CD4-positive, alpha-beta T cell treated with Interleukin-1 beta for 1 hour (primary cell): ENCODE results near the gene KIAA0930.
"Not testable (repeated sequence)": the region's sequence is repeated elsewhere in the genome, so short reads cannot be mapped to it uniquely, and the experiment has no call there.

Experiments
- DNase-seq, 2 donors: peaks; one replicate each; pipeline ENCODE4 v3.0.0-alpha.2; 2020 to 2022

The KIAA0930 gene

DNA sequence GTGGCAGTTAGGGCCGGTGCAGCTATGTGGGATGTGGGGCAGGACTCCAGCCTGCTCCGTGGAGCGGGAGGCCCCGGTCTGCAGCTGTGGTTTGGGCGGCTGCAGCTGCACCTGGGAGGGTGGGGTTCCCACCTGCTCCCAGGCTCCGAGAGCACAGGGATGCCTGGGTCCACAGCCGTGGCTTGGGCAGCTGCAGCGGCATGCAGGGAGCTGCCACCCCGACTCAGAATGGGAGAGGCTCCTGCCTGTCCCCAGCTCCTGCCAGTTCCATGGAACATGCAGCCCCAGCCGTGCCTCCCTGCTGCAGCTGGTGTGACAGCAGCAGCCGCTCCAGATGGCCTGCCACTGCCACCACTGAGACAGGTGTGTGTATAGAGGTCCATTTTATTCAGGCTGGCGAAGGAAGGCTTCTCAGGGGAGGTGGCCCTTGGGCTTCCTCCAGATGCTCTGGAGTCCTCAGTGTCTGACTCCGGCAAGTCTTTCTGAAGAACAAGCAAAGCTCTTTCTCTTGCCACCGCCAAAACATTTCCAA is 22.3 kb upstream of the KIAA0930 start:
- no peak for DNase-seq

DNA sequence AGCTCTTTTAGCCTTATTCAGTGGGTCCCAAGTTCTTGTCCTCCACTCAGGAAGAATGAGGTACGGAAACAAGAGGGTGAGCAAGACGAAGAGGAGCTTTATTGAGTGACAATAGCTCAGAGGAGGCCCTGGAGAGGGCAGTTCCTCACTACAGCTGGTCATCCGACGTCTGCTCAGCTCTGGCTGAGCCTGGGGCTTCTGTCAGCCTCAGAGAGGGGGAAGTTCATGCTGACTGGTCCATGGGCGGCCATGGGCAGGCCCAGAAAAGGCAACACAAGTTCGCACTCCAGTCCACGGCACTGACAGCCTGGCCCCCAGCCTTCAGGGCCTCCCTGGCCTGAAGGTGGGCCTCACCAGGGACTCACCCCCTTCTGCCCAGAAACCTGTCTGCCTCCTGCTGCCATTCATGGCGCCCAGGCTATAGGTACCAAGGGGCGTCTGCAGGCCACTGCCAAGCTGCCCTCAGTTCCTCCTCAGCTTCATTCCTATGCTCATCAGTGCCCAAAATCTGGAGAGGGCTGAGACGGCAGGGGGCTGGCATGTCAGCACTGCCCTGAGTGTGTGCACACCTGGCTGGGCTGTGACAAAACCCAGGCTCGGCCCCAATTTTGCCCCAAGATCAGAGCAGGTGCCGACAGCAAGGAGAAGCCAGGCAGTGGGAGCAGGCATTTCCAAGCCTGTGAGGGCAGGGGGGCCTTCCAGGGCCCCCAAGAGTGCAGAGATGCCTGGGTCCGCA is 21.7 kb upstream of the KIAA0930 start:
- DNase-seq = peak in 1 of 2 donors; percentile 39

DNA sequence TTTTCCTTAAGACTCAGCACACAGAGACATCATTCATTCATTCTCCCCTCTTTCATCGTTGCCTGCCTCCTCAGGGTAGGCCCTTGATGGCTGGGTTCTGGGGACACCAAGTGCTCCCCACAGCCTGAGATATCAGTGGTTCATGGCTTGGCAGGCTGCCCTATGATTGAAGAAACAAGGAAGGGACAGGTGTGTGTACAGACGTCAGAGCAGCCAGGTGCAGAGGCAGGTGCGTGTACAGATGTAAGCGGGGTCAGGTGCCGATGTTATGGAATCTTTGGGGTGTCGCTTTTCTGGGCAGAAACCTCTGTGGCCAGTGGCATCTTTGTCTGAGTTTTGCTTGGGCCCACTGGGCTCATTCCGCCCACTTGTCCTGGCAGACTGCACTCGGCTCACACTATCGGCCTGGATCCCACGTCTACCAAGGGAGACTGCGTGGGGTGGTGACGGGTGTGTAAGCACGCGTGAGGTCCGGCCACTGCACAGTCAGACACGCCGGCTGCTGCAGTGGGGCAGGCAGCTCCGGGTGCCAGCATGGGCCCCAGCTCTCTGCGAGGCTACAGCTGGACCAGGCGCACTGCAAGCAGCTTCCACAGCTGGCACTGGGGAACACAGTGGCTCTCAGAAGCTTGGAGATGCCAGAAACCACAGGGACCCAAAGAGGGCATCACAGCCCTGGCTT is 20.9 kb upstream of the KIAA0930 start:
- DNase-seq = no peak

DNA sequence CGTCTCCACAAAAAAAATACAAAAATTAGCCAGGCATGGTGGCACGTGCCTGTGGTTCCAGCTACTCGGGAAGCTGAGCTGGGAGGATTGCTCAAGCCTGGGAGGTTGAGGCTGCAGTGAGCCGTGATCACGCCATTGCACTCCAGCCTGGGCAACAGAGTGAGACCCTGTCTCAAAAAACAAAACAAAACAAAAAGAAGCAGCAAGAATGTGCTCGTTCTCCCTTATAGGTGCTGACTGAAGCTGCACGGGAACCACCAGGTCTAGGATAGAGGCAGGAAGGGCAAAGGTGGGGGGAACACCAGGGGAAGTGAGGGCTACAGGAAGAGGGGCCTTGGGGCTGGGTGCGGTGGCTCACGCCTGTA is 19.7 kb upstream of the KIAA0930 start:
- not testable (repeated sequence) for DNase-seq

DNA sequence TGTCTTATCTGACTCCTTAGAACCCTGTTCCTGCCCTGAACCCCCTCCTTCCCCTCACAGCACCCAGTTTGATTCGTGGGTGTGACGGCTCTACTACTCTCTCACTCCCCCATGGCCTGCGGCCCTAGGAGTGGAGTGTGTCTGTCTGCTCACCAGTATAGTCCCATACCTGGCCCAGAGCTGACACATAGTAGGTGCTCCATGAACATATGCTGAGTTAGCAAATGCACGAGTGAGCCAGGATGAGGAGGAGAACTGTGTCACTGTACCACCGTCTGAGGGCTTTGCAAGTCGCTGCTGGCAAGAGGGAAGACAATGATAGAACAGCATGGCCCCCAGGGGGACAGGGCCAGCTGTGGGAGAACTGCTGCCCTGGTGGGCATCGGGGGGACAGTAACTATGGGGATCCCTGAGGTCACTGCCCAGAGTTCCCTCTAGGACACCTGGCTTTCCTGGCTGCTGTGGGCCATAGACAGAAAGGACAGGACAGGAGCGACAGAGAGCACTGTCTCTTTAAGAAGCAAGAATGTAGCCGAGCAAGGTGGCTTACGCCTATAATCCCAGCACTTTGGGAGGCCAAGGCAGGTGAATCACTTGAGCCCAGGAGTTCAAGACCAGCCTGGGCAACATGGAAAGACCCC is 19.2 kb upstream of the KIAA0930 start:
- no peak for DNase-seq

DNA sequence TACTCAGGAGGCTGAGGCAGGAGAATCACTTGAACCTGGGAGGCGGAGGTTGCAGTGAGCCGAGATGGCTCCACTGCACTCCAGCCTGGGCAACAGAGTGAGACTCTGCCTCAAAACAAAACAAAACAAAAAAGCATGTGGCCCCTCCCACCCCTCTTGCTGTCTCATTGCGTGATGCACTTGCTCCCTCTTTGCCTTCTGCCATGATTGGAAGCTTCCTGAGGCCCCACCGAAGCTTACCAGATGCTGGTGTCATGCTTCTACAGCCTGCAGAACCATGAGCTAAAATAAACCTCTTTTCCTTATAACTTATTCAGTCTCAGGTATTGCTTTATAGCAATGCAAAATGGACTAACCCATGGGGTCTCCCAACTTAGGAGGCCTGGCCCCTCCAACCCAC is 17.2 kb upstream of the KIAA0930 start:
- not testable (repeated sequence) for DNase-seq

DNA sequence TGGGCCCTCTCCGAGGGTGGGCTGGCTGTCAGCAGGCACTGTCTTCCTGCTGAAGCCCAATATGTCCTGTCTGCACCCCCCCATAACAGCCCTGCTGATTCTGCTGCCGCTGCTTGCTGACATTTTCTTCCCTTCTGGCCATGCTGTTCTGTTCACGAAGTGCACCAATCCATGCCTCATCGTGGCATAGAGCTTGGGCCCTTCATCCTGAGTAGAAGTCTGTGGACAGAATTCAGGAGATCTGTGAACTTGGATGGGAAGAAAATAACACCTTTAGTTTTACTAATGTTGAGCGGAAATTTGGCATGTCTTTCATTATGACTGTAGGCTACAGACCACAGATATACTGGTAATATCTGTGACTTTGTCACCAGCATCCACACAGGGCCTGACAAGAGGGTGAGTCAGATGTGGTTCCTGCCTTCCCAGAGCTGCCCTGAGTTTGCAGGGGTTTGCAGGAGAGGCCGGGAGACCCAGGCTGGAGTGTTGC is 14.1 kb upstream of the KIAA0930 start:
- DNase-seq = no peak

DNA sequence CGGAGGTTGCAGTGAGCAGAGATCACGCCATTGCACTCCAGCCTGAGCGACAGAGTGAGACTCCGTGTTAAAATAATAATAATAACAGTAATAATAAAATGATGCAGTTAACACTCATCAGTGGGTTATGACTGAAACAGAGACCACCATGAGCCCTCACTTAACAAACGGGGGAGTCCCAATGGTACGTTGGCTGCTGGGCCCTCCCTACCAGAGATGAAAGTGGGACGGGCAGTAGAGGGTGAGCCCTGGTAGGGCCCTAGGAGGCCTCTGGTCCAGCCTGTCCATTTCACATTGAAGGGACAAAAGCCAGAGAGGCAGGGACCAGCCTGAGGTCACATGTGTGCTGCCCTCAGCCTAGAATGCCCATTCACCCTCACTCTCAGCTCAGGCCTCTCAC is 13.7 kb upstream of the KIAA0930 start:
- no peak for DNase-seq

DNA sequence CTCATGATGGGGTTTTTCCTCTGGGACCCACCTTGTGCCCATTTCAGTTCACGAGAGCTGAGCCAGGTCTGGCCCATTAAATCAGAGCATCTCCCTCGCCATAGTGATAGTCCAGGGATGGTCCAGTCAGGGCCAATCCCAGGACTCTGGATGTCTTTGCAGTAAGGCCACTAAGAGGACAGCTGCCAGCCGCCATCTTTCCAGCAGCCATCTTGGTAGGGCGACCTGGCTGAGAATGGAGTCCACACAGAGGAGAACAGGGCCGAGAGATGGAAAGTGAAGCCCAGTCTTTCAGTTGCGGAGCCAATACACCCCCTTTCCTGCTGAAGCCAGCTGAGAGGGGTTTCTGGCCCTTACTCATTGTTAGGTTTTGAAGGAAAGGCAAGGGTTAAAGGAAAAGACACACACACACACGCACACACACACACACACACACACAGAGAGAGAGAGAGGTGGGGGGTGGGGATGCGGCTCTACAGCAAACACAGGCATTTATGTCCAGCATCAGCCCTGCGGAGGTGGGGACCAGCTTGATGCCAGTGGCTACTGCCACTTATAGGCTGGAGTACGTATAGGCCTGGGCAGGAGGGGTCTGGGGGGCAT is 12.4 kb upstream of the KIAA0930 start:
- DNase-seq = no peak

DNA sequence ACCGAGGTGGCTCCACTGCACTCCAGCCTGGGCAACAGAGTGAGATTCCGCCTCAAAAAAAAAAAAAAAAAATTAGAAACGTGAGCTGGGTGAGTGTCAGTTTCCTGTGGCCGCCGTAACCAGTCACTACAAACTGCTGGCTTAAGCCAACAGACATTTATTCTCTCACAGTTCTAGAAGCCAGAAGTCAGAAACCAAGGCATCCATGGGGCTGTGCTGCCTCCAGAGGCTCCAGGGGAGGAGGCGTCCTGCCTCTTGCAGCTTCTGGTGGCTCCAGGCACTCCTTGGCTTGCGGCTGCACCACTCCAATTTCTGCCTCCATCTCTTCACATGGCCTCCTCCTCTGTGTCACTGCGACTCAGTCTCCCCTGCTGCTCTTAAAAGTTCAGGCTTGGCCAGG is 11.1 kb upstream of the KIAA0930 start:
- no peak for DNase-seq

DNA sequence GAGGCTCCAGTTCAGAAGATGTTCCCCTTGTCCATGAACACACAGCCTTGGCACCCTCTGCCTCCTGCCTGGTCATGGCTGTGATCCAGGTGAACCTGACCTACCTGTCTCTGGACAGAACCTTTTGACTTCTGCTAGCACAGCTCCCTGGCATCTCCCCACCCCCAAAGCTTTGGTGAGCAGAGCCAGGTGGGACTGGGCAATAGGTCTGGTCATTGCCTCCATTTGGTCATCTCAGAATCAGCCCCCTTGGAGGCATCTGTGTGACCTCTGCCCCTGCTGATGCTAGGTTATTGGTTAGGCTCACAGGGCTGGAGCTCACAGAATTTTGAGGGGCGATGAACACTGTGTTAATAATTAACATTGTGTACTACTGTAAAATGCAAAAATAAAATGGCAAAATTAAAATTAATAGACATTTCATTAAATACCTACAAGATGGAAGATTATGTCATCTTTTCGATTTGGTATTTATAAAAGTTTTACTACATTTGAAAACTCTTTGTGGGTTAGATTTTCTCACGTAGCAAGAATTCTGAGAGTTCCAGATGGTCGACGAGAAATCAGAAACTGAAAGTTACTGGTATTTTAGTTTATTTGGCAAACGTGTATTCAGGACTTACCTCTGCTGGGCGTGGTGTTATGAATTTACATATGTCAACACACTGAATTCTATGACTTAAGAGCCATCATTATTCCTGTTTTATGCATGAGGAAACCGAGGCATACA is 8.3 kb upstream of the KIAA0930 start:
- DNase-seq = no peak

DNA sequence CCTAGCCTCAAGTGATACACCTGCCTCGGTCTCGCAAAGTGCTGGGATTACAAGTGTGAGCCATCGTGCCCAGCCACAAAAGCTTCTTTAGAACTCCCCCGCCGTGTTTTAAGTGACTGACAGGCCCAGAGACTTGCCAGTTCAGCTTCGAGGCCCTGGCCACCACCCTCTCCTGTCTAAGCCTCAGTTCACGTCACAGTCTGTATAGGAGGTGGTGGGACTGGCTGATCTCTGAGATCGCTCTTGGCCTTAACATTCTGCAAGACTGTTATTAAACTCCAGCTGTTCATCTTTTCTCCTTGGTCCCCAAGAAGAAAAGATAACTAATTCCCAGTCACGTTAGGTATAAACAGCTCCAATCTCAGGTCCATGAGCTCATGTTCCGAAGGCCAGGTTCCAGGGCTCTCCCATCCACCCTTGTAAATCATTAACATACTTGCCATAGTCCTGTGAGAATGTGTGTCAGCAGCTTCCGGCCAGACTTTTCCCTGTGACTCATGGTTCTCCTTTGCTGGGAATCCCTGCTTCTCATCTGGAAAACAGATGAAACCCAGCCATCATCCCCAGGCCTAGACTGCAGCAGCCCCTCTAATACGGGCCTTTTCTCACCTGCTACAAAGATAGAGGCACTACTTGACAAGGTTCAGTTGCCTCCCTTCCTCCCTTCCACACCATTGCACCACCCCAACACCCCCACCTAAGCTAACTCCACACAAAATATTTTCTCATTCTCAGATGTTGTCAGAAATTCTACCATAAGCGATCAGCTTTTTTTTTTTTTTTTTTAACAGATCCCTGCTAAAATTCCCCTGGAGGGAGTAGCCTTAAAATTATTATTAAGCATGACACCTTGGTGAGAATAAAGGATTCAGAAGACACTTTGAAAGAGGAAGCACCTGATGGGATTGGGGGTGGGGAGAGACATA is 5.6 kb upstream of the KIAA0930 start:
- no peak for DNase-seq

DNA sequence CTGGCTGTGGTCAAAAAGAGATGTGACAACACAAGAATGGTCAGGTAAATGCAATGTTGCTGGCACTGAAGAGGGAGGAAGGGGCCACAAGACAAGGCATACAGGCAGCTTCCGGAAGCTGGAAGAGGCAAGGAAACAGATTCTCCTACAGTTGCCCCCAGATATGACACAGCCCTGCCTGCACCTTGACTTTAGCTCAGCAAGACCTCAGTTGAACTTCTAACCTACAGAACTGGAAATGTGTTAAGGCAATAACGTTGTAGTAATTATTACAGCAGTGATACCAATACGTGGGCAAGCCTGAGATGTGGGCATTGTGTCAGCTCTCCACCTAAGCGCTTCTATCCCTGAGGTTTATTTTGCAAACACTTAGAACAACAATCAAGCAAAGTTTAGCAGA is 4.2 kb upstream of the KIAA0930 start:
- no peak for DNase-seq

DNA sequence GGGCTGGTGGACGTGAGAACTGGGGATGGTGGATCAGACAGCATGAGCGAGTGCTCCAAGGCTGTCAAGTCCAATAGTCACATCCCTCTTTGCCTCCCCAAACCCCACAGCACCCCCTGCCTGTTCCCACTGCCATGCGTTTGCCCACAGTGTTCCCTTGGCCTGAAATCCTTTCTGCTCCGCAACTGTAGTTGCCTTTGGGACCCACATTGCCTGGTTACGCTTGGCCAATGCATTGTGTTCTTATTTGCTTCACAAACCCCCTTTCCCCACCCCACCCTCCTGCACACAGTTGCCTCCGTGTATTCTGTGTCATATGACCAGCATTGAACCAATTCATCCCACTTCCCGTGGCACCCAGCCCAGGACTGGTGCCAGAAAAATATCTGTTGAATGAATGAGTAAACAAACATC is 2.1 kb upstream of the KIAA0930 start:
- no peak for DNase-seq

DNA sequence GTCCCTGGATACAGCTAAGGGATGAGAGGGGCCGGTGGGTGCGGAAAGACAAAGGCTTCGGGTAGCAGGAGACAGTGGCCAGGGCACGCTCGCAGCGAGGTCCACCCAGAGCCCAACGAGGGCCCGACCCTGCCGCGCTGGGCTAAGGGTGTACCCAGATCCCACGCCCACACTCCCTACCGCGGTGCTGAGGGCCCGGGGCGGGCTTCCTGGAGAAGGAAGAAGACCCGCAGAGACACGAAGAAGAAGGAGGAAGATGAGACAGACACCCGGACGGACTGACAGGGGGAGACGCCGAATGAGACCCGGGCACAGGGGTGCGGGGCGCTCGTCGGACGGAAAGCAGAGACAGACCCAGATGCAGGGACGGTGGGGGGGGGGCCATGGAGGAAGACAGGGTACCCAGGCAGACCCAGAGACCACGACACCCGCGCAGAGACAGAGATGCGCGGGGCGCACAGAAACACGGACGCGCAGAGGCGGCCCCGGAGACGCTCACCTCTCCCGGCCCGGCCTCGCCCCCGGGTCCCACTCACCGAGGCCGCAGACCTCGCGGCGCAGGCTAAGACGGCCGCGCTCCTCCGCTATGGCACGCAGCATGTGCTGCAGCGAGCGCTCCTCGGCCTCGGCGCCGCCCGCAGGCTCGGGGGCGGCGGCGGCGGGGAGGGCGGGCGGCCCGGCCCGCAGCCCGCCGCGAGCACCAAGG is 437 bp downstream of the KIAA0930 start:
- DNase-seq = no peak

DNA sequence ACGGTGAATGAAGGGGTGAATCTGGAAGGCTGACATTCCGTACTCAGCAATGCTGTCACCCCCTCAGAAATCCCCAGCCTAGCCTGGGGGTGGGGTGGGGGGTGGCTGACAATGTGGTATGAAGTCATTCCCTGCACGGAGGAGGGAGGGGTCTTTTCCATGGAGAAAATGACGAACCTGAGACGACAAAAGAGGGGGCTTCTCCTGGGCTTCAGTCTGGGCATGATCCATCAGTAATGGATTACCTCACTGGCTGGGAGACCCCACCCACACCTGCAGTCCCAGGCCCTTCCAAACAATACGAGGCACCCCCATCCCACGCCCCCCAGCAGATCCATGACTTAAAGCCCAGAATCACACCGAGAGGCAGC is 1.0 kb downstream of the KIAA0930 start:
- DNase-seq = no peak

DNA sequence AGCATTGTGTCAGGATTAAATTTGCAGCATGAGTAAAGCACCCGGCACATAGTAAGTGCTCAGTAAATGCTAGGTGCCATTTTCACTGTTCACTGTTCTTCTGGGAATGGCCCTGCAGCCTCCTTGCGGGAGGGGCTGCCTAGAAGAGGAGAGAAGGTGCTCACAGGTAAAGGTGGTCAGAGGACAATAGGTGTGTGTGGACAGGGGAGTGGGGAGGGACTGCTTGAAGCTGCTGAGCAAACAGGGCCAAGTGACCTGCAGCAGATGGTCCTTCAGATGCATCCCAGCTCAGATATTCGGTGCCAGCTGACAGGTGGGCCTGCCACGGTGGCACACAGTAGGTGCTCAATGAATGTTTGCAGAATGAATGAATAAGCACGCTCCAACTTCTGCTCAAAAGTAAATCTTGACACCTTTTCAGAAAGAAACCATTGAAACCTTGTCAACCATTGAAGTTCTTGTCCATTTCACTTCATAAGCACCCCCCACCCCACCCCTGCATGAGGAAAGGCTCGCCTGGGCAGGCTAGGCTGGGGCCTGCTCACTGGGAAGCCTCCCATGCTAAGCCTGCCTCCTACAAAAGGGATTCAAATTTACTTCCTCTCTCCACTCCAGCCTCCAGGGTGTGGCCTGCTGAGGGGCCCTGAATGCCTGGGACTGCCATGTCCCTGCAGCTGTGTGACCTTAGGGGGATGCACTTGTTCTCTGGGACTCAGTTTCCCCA is 1.6 kb downstream of the KIAA0930 start:
- no peak for DNase-seq

DNA sequence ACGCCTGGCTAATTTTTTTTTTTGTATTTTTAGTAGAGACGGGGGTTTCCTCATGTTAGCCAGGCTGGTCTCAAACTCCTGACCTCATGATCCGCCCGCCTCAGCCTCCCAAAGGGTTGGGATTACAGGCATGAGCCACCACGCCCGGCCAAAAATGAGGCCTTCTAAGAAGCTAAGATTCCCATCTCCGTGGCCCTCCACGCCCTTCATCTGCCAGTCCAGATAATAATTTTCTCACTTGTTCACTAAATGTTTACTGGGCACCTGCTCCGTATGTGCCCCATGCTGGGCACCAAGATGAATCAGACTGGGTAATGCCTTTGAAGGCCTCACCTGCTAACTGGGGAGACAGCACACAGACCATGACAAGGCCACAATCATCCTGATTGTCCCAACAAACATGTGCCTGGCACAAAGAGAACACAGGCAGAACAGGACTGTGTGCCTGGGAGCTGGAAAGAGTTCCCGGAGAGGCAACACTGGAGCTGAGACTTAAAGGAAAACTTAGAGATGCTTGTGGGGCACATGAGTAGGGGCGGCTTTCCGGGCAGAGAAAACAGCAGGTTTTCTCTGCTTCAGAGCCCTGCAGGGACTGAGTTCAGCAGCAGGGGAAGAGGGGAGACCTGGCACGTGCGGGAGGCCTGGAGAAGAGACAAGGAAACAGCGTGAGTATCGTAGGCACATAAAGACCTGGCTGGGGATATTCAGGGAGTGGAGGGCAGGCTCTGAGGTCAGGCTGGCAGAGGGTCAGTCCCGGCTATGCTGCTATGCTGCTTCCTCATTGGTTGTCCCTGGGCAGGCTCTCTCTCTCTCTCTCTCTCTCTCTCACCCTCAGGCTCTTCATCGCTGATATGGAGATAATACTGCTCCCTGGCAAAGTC is 2.4 kb downstream of the KIAA0930 start:
- DNase-seq = no peak
